SH-SY5Y (cell line): ENCODE results near the gene USP17L17.
"Not testable (repeated sequence)": the region's sequence is repeated elsewhere in the genome, so short reads cannot be mapped to it uniquely, and the experiment has no call there.

ENCODE experiments used
- GATA2 ChIP-seq: IDR thresholded peaks from 2 replicates; pipeline ENCODE4 v1.6.1; 2011; ENCODE audit warnings: mild to moderate bottlenecking, low read depth, low read length
- GATA3 ChIP-seq: IDR thresholded peaks from 2 replicates; pipeline ENCODE4 v1.6.1; 2011; ENCODE audit warnings: low read depth, mild to moderate bottlenecking, low read length, moderate library complexity

The USP17L17 gene

GRCh38 chr4:9243579-9243978, at the start of gene USP17L17:
USP17L17 (plus strand) TSS chr4:9243879; CDS start chr4:9243879, 0 bp downstream.
- not testable (repeated sequence) for TF ChIP-seq GATA2, GATA3

- not testable (repeated sequence) for TF ChIP-seq GATA2, GATA3
Measured at GRCh38 chr4:9210357-9210756, 33.3 kb upstream of the USP17L17 start, which contains the start of gene USP17L10. USP17L10 (plus strand) TSS chr4:9210657; CDS start chr4:9210657, 0 bp downstream.

- TF ChIP-seq GATA2, GATA3: not testable (repeated sequence)
Measured at GRCh38 chr4:9215105-9215504, 28.6 kb upstream of the USP17L17 start, which contains the start of gene USP17L11. USP17L11 (plus strand) TSS chr4:9215405; CDS start chr4:9215405, 0 bp downstream.

- TF ChIP-seq GATA2, GATA3: not testable (repeated sequence)
Measured at GRCh38 chr4:9219852-9220251, 23.8 kb upstream of the USP17L17 start, which contains the start of gene USP17L12. USP17L12 (plus strand) TSS chr4:9220152; CDS start chr4:9220152, 0 bp downstream.

GRCh38 chr4:9224596-9224995, 19.1 kb upstream of the USP17L17 start, which contains the start of gene USP17L13:
USP17L13 (plus strand) TSS chr4:9224896; CDS start chr4:9224896, 0 bp downstream.
- TF ChIP-seq GATA3, GATA2: not testable (repeated sequence)

GRCh38 chr4:9234085-9234484, 9.6 kb upstream of the USP17L17 start, which contains the start of gene USP17L15:
USP17L15 (plus strand) TSS chr4:9234385; CDS start chr4:9234385, 0 bp downstream.
- TF ChIP-seq GATA3, GATA2: not testable (repeated sequence)

GRCh38 chr4:9247953-9248680, 4.4 kb downstream of the USP17L17 start, which contains the start of gene USP17L18:
USP17L18 (plus strand) TSS chr4:9248630; CDS start chr4:9248630, 0 bp downstream.
- not testable (repeated sequence) for TF ChIP-seq GATA3, GATA2

GRCh38 chr4:9253078-9253477, 9.4 kb downstream of the USP17L17 start, which contains the start of gene USP17L19:
USP17L19 (plus strand) TSS chr4:9253378; CDS start chr4:9253378, 0 bp downstream.
- TF ChIP-seq GATA2, GATA3: not testable (repeated sequence)

- TF ChIP-seq GATA2, GATA3: not testable (repeated sequence)
Measured at GRCh38 chr4:9257824-9258223, 14.1 kb downstream of the USP17L17 start, which contains the start of gene USP17L20. USP17L20 (plus strand) TSS chr4:9258124; CDS start chr4:9258124, 0 bp downstream.

- TF ChIP-seq GATA2, GATA3: not testable (repeated sequence)
Measured at GRCh38 chr4:9262572-9262971, 18.9 kb downstream of the USP17L17 start, which contains the start of gene USP17L21. USP17L21 (plus strand) TSS chr4:9262872; CDS start chr4:9262872, 0 bp downstream.

- TF ChIP-seq GATA2, GATA3: not testable (repeated sequence)
Measured at GRCh38 chr4:9267319-9267718, 23.6 kb downstream of the USP17L17 start, which contains the start of gene USP17L22. USP17L22 (plus strand) TSS chr4:9267619; CDS start chr4:9267619, 0 bp downstream.
